GM12891 (cell line): Measurements from ENCODE around the gene GPATCH1.

Experiments
- POLR2A ChIP-seq: IDR thresholded peaks from 2 replicates; pipeline ENCODE4 v1.6.1; 2011; ENCODE audit warnings: low read depth, low read length, control low read depth
- POLR2AphosphoS5 ChIP-seq: IDR thresholded peaks from 2 replicates; pipeline ENCODE4 v1.6.1; 2011; ENCODE audit warnings: low read depth, low read length, control low read depth

DNA sequence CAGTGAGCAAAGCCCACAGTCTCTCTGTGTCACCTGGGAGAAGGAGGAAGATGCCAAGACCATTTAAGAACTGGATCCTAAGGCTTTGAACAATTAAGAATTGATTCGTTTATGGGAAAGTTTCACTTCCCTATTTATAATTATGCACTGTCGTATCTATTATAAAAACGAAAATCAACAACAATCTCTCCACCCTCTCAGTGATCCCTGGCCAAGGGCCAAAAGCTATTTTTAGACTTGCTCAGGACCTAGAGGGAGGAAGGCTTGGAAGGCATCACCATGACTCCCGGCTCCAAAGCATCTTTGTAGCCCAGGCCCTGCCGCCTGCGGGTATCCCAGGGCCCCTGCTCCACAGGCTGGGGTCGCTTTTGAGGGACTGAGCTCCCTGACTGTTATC lies 17.6 kb upstream of the GPATCH1 start:
- TF ChIP-seq POLR2AphosphoS5 (no peak), POLR2A (no peak)
